A673 (cell line): ENCODE measurements around the gene CKB.

ENCODE experiments used
- EZH2 ChIP-seq: fragments of 200-600 bp; sonication (generic); IDR thresholded peaks from 2 replicates; pipeline ENCODE4 v1.6.1; 2017; ENCODE audit warnings: borderline replicate concordance, low read depth, mild to moderate bottlenecking, mixed read lengths, antibody characterized with exemption, low read length; ENCODE audit not compliant: poor library complexity, severe bottlenecking
- TF ChIP-seq, protein P1 (sequence below): fragments of 300-800, 200-600 bp; sonication (generic); conservative IDR thresholded peaks from 2 replicates; pipeline ENCODE4 v1.5.1; 2017; ENCODE audit warnings: low read depth, mild to moderate bottlenecking, antibody characterized with exemption, low read length, moderate library complexity, mixed read lengths

DNA sequence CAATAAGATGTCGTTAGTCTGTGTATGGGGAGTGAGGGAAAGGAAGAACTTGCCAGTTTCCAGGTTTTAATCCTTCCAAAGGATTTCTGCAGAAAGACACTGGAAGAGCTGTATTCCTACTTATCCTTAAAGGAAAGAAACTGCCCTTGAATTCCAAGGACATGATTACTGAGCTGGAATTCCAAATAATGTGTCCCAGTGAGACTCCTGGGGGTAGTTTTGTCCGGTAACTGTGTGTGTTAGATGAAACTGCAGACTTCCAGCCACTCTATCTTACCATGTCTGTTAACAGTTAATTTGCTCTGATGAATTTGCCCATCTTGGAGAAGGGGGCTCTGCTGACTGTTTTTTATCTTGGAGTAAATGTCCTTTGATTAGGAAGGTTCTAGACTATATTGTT lies 33.0 kb downstream of the CKB start:
- no peak for TF ChIP-seq EZH2
- TF ChIP-seq, protein P1, sequence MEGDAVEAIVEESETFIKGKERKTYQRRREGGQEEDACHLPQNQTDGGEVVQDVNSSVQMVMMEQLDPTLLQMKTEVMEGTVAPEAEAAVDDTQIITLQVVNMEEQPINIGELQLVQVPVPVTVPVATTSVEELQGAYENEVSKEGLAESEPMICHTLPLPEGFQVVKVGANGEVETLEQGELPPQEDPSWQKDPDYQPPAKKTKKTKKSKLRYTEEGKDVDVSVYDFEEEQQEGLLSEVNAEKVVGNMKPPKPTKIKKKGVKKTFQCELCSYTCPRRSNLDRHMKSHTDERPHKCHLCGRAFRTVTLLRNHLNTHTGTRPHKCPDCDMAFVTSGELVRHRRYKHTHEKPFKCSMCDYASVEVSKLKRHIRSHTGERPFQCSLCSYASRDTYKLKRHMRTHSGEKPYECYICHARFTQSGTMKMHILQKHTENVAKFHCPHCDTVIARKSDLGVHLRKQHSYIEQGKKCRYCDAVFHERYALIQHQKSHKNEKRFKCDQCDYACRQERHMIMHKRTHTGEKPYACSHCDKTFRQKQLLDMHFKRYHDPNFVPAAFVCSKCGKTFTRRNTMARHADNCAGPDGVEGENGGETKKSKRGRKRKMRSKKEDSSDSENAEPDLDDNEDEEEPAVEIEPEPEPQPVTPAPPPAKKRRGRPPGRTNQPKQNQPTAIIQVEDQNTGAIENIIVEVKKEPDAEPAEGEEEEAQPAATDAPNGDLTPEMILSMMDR = no peak
